ENCODE results near the gene FN3K.

DNA sequence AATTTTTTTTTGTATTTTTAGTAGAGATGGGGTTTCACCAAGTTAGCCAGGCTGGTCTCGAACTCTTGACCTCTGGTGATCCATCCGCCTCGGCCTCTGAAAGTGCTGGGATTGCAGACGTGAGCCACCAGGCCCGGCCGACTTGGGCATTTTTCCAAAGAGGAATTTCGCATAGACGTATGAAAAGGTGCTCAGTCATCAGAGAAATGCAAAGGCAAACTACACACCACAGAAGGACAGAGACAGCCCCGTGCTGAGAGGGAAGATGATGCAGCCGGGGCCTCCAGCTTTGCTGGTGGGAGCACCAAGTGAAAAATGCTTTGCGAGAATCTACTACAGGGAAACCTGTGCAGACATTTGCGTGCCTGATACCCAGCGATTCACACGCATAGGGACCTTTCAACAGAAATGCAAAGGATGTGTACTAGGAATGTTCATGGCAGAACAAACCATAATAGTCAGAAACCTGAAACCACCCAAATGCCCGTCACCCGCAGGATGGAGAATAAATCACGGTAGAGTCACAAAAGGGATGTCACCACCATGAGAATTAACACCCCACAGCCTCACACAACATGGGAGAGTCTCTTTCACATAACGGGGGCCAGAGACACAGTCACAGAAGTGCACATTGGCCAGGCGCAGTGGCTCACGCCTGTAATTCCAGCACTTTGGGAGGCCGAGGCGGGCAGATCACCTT, 42.1 kb upstream of the FN3K start:
- TF ChIP-seq, protein P1, sequence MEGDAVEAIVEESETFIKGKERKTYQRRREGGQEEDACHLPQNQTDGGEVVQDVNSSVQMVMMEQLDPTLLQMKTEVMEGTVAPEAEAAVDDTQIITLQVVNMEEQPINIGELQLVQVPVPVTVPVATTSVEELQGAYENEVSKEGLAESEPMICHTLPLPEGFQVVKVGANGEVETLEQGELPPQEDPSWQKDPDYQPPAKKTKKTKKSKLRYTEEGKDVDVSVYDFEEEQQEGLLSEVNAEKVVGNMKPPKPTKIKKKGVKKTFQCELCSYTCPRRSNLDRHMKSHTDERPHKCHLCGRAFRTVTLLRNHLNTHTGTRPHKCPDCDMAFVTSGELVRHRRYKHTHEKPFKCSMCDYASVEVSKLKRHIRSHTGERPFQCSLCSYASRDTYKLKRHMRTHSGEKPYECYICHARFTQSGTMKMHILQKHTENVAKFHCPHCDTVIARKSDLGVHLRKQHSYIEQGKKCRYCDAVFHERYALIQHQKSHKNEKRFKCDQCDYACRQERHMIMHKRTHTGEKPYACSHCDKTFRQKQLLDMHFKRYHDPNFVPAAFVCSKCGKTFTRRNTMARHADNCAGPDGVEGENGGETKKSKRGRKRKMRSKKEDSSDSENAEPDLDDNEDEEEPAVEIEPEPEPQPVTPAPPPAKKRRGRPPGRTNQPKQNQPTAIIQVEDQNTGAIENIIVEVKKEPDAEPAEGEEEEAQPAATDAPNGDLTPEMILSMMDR (conservative IDR thresholded peaks at IDR 0.05; ENCODE audit: low read depth, low read length), result no peak
- TF ChIP-seq RAD21 (IDR thresholded peaks at IDR 0.05; ENCODE audit: low read length), result no peak
- no peak for TF ChIP-seq MXI1 (IDR thresholded peaks at IDR 0.05; ENCODE audit: borderline replicate concordance, low read depth, low read length)
- no peak for TF ChIP-seq RCOR1 (IDR thresholded peaks at IDR 0.05; ENCODE audit: insufficient replicate concordance, low read length)
- no peak for TF ChIP-seq POLR2A (IDR thresholded peaks at IDR 0.05; ENCODE audit: low read depth, low read length)
- TF ChIP-seq, protein P2, sequence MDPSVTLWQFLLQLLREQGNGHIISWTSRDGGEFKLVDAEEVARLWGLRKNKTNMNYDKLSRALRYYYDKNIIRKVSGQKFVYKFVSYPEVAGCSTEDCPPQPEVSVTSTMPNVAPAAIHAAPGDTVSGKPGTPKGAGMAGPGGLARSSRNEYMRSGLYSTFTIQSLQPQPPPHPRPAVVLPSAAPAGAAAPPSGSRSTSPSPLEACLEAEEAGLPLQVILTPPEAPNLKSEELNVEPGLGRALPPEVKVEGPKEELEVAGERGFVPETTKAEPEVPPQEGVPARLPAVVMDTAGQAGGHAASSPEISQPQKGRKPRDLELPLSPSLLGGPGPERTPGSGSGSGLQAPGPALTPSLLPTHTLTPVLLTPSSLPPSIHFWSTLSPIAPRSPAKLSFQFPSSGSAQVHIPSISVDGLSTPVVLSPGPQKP (IDR thresholded peaks at IDR 0.05; ENCODE audit: borderline replicate concordance, low read depth, low read length), result no peak
